Mesendoderm (in vitro differentiated cells): ENCODE measurements around the gene RPS6KA4.

ENCODE experiments used
- DNase-seq: peaks from one replicate; pipeline ENCODE4 v3.0.0; 2013
- H2AK5ac ChIP-seq: 2 replicates; pipeline ENCODE4 v1.6.1; 2013; ENCODE audit warnings: low read length, inconsistent platforms
- H2BK120ac ChIP-seq: 2 replicates; pipeline ENCODE4 v1.6.1; 2013; ENCODE audit warnings: low read depth, mild to moderate bottlenecking, low read length, moderate library complexity, mixed read lengths
- H2BK15ac ChIP-seq: replicated peaks from 2 replicates; pipeline ENCODE4 v1.6.1; 2013; ENCODE audit warnings: low read depth, mild to moderate bottlenecking, moderate library complexity
- H2BK5ac ChIP-seq: 2 replicates; pipeline ENCODE4 v1.6.1; 2013; ENCODE audit warnings: low read length, inconsistent platforms
- H3K18ac ChIP-seq: 2 replicates; pipeline ENCODE4 v1.6.1; 2013; ENCODE audit warnings: mild to moderate bottlenecking, low read length, mixed read lengths
- H3K23ac ChIP-seq: one replicate; pipeline ENCODE4 v1.6.1; 2013; ENCODE audit warnings: low read length
- H3K27ac ChIP-seq: 2 replicates; pipeline ENCODE4 v1.5.1; 2013; ENCODE audit warnings: low read depth, mild to moderate bottlenecking, inconsistent platforms, low read length, moderate library complexity
- H3K27me3 ChIP-seq: 2 replicates; pipeline ENCODE4 v1.6.1; 2013; ENCODE audit warnings: low read length, control low read depth, mild to moderate bottlenecking, inconsistent platforms; ENCODE audit not compliant: insufficient read depth, poor library complexity
- H3K36me3 ChIP-seq: 2 replicates; pipeline ENCODE4 v1.6.1; 2013; ENCODE audit warnings: low read length, inconsistent platforms; ENCODE audit not compliant: control insufficient read depth, insufficient read depth
- H3K4ac ChIP-seq: one replicate; pipeline ENCODE4 v1.6.1; 2013; ENCODE audit warnings: low read depth, mild to moderate bottlenecking, low read length, moderate library complexity
- H3K4me1 ChIP-seq: 2 replicates; pipeline ENCODE4 v1.6.1; 2013; ENCODE audit warnings: low read depth, low read length, inconsistent platforms; ENCODE audit not compliant: control insufficient read depth
- H3K4me2 ChIP-seq: 2 replicates; pipeline ENCODE4 v1.6.1; 2013; ENCODE audit warnings: low read length
- H3K4me3 ChIP-seq: 2 replicates; pipeline ENCODE4 v1.5.1; 2013; ENCODE audit warnings: mild to moderate bottlenecking, low read length
- H3K56ac ChIP-seq: one replicate; pipeline ENCODE4 v1.6.1; 2013; ENCODE audit warnings: low read length
- H3K79me1 ChIP-seq: 2 replicates; pipeline ENCODE4 v1.6.1; 2013; ENCODE audit warnings: low read length, inconsistent platforms
- H3K79me2 ChIP-seq: 2 replicates; pipeline ENCODE4 v1.6.1; 2013; ENCODE audit warnings: mild to moderate bottlenecking, low read length; ENCODE audit not compliant: control insufficient read depth, insufficient read depth
- H3K9ac ChIP-seq: 2 replicates; pipeline ENCODE4 v1.6.1; 2013; ENCODE audit warnings: low read length, inconsistent platforms
- H4K5ac ChIP-seq: one replicate; pipeline ENCODE4 v1.6.1; 2013; ENCODE audit warnings: low read length
- H4K8ac ChIP-seq: one replicate; pipeline ENCODE4 v1.6.1; 2013; ENCODE audit warnings: low read depth, mild to moderate bottlenecking, control low read depth, low read length, moderate library complexity
- WGBS: extraction: QIAGEN DNeasy Blood & Tissue Kit; methylation state at CpG from one replicate; pipeline ENCODE4 v1.1.7; 2013; ENCODE audit warnings: low lambda C conversion rate, missing lambda C conversion rate; ENCODE audit not compliant: insufficient coverage; ENCODE audit errors: extremely low coverage; 5-methylcytosine and 5-hydroxymethylcytosine counted together

Gene RPS6KA4

GRCh38 chr11:64371201-64371600 lies 12.2 kb downstream of the RPS6KA4 start:
- Histone ChIP-seq H3K56ac (no peak overlapping the region), H3K27ac (no peak overlapping the region), H2BK5ac (no peak overlapping the region), H3K4me1 (no peaks in the 10 kb centered on the region), H4K5ac (no peak overlapping the region), H2AK5ac (no peak overlapping the region), H3K4me3 (no peak overlapping the region), H3K4ac (no peak overlapping the region), H3K36me3 (no peaks in the 10 kb centered on the region), H2BK15ac (no peak overlapping the region), H3K27me3 (no peaks in the 10 kb centered on the region), H3K79me2 (no peaks in the 10 kb centered on the region), H3K9ac (no peak overlapping the region), H2BK120ac (no peak overlapping the region), H3K79me1 (no peaks in the 10 kb centered on the region), H3K18ac (no peak overlapping the region), H3K4me2 (no peak overlapping the region), H3K23ac (no peak overlapping the region), H4K8ac (no peak overlapping the region)
- no peak for DNase-seq
- no CpG with 5 or more reads among the region's 22 CpGs for WGBS

- no peak overlapping the region for H2BK5ac ChIP-seq
- no peak overlapping the region for H4K5ac ChIP-seq
- no peak overlapping the region for H4K8ac ChIP-seq
- H3K9ac ChIP-seq: no peak overlapping the region
- no peak for DNase-seq
- H2BK120ac ChIP-seq: no peak overlapping the region
- H3K4ac ChIP-seq: no peak overlapping the region
- no peak overlapping the region for H3K27ac ChIP-seq
- H3K79me2 ChIP-seq: no peaks in the 10 kb centered on the region
- no peak overlapping the region for H3K23ac ChIP-seq
- H3K18ac ChIP-seq: no peak overlapping the region
- H3K4me3 ChIP-seq: no peak overlapping the region
- no peak overlapping the region for H2BK15ac ChIP-seq
- no peak overlapping the region for H2AK5ac ChIP-seq
- no peaks in the 10 kb centered on the region for H3K4me1 ChIP-seq
- no peak overlapping the region for H3K56ac ChIP-seq
- no peak overlapping the region for H3K4me2 ChIP-seq
- H3K36me3 ChIP-seq: no peaks in the 10 kb centered on the region
- no peaks in the 10 kb centered on the region for H3K79me1 ChIP-seq
- WGBS: no CpG with 5 or more reads among the region's 6 CpGs
- no peaks in the 10 kb centered on the region for H3K27me3 ChIP-seq
These were observed 13.1 kb downstream of the RPS6KA4 start for GRCh38 chr11:64372021-64372420.

- Histone ChIP-seq H3K4me2 (no peak overlapping the region), H3K79me1 (no peaks in the 10 kb centered on the region), H3K9ac (no peak overlapping the region), H3K4me1 (no peaks in the 10 kb centered on the region), H4K5ac (no peak overlapping the region), H2BK5ac (no peak overlapping the region), H3K56ac (no peak overlapping the region), H3K36me3 (no peaks in the 10 kb centered on the region), H2BK15ac (no peak overlapping the region), H3K27me3 (no peaks in the 10 kb centered on the region), H4K8ac (no peak overlapping the region), H2AK5ac (no peak overlapping the region), H2BK120ac (no peak overlapping the region), H3K27ac (no peak overlapping the region), H3K79me2 (no peaks in the 10 kb centered on the region), H3K18ac (no peak overlapping the region), H3K4me3 (no peak overlapping the region), H3K23ac (no peak overlapping the region), H3K4ac (no peak overlapping the region)
- DNase-seq: peak; percentile 37
- no CpG with 5 or more reads among the region's 18 CpGs for WGBS
These were observed 14.0 kb downstream of the RPS6KA4 start for GRCh38 chr11:64372802-64373597.

- Histone ChIP-seq H3K4ac (no peak overlapping the region), H4K8ac (no peak overlapping the region), H3K4me2 (no peak overlapping the region), H2AK5ac (no peak overlapping the region), H3K4me3 (no peak overlapping the region), H3K18ac (no peak overlapping the region), H4K5ac (no peak overlapping the region), H3K23ac (no peak overlapping the region), H3K4me1 (no peaks in the 10 kb centered on the region), H2BK120ac (no peak overlapping the region), H3K27me3 (no peaks in the 10 kb centered on the region), H2BK5ac (no peak overlapping the region), H3K79me2 (no peaks in the 10 kb centered on the region), H3K79me1 (no peaks in the 10 kb centered on the region), H3K27ac (no peak overlapping the region), H3K9ac (no peak overlapping the region), H3K56ac (no peak overlapping the region), H2BK15ac (no peak overlapping the region), H3K36me3 (no peaks in the 10 kb centered on the region)
- no peak for DNase-seq
- no CpG with 5 or more reads among the region's 5 CpGs for WGBS
These were observed 14.6 kb downstream of the RPS6KA4 start for GRCh38 chr11:64373598-64373974.

- Histone ChIP-seq H3K18ac (no peak overlapping the region), H3K4me3 (no peak overlapping the region)
These were observed 17.1 kb downstream of the RPS6KA4 start for GRCh38 chr11:64376071-64376470.

More at GRCh38 chr11:64376071-64376470, 17.1 kb downstream of the RPS6KA4 start:
- Histone ChIP-seq H2BK5ac (no peak overlapping the region), H4K8ac (no peak overlapping the region), H2BK15ac (no peak overlapping the region), H3K4ac (no peak overlapping the region), H3K23ac (no peak overlapping the region), H3K79me1 (no peaks in the 10 kb centered on the region), H3K4me2 (no peak overlapping the region), H2AK5ac (no peak overlapping the region), H3K36me3 (no peaks in the 10 kb centered on the region), H3K79me2 (no peaks in the 10 kb centered on the region), H3K4me1 (no peaks in the 10 kb centered on the region), H3K27ac (no peak overlapping the region), H2BK120ac (no peak overlapping the region), H3K9ac (no peak overlapping the region), H3K56ac (no peak overlapping the region), H3K27me3 (no peaks in the 10 kb centered on the region), H4K5ac (no peak overlapping the region)
- DNase-seq: no peak
- no CpG with 5 or more reads among the region's 7 CpGs for WGBS
